Stimulated activated CD4-positive, alpha-beta T cell treated with anti-CD3 and anti-CD28 coated beads, TNF-alpha, amount 100 ng/mL, for 48 hours (primary cell): Measurements from ENCODE around the gene RNF168.
"Not testable (repeated sequence)": the region's sequence is repeated elsewhere in the genome, so short reads cannot be mapped to it uniquely, and the experiment has no call there.

Experiments
- DNase-seq, 3 donors: peaks; one replicate each; pipeline ENCODE4 v3.0.0-alpha.2; 2020; ENCODE audit warnings: low read depth in 3 of 3

RNF168 gene

DNA sequence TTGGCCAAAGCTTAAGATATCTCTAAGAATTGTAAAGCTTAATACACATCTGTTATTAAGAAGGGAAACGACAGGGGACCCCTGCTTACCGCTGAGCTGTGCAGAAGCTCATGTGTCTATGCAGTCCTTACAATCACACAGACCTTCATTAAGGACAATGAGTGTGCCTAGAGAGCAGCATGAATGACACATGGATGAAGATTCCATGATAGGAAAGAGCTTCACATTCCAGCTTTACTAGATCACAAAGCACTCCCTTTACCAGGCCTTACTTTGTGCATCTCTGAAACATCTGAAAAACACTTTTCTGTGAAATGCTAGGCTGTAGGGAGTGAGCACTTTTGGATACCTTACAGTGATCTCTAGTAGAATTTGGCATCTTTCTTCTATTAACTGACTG is 32.0 kb downstream of the RNF168 start:
- no peak for DNase-seq

DNA sequence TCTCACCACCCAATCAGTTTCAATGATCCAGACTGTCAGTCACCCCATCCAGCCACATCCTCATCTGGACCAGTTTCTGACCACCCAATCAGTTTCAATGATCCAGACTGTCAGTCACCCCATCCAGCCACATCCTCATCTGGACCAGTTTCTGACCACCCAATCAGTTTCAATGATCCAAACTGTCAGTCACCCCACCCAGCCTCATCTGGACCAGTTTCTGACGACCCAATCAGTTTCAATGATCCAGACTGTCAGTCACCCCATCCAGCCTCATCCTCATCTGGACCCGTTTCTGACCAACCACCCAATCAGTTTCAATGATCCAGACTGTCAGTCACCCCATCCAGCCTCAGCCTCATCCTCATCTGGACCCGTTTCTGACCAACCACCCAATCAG is 33.4 kb downstream of the RNF168 start:
- not testable (repeated sequence) for DNase-seq

GRCh38 chr3:196463804-196464203 is 39.8 kb downstream of the RNF168 start:
- DNase-seq, result no peak

GRCh38 chr3:196463478-196463756 is 40.2 kb downstream of the RNF168 start:
- DNase-seq, result no peak

GRCh38 chr3:196462680-196463477 is 40.7 kb downstream of the RNF168 start:
- DNase-seq, result not testable (repeated sequence)

GRCh38 chr3:196458063-196458462 is 45.5 kb downstream of the RNF168 start:
- DNase-seq, result no peak

DNA sequence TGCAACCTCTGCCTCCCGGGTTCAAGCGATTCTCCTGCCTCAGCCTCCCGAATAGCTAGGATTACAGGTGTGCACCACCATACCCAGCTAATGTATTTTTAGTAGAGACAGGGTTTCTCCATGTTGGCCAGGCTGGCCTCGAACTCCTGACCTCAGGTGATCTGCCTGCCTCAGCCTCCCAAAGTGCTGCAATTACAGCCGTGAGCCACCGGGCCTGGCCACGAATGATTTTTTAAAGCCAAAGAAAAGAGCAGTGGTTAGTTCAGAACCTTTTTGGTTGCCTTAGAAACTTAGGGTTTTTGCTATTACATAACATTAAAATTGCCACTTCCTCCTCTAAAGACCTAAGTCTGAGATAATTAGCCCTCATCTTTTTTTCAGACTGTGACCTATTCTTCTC is 46.1 kb downstream of the RNF168 start:
- not testable (repeated sequence) for DNase-seq

DNA sequence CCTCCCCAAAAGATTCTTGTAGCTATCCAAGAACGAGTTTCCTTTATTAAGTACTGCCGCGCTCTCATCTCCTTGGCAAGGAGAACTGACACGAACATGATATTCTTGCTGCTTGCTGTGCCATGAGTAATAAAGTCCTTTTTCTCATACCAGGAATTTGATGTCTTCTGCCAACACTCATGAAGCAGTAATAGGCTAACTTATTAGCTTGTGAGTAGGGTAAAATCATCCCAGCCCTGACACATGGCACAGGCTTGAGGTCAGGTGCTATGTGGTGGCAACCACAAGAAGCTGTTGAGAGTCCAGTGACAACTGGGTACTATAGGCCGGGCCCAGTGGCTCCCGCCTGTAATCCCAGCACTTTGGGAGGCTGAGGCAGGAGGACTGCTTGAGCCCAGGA is 48.6 kb downstream of the RNF168 start:
- no peak for DNase-seq

DNA sequence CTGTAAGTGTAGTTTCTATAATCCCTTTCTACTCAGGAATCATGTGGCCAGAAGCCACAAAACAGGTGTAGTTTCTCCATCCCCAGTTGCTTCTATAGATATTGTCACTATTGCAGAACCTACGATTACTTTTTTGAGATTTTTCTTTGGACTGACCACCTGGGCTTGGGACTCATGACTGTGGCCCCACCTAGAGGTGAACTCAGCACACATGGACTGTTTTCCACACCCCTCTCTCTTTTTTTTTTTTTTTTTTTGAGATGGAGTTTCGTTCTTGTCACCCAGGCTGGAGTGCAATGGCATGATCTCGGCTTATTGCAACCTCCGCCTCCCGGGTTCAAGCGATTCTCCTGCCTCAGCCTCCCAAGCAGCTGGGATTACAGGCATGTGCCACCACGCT is 58.2 kb downstream of the RNF168 start:
- DNase-seq, result not testable (repeated sequence)

GRCh38 chr3:196444500-196444894 is 59.1 kb downstream of the RNF168 start:
- DNase-seq, result no peak

- no peak for DNase-seq
These were observed 62.9 kb downstream of the RNF168 start for GRCh38 chr3:196440696-196441095.

GRCh38 chr3:196440041-196440537 is 63.5 kb downstream of the RNF168 start:
- no peak for DNase-seq

GRCh38 chr3:196432137-196432879 is 71.3 kb downstream of the RNF168 start, which contains the start of gene UBXN7:
Gene UBXN7, minus strand, starts transcription at chr3:196432427. Its CDS starts 28 bp downstream, at chr3:196432399.
- DNase-seq, result peak; percentile 92 to 94 (median 94)

GRCh38 chr3:196431181-196432136 is 72.1 kb downstream of the RNF168 start:
- DNase-seq, result no peak

GRCh38 chr3:196428041-196428440 is 75.5 kb downstream of the RNF168 start:
- no peak for DNase-seq

DNA sequence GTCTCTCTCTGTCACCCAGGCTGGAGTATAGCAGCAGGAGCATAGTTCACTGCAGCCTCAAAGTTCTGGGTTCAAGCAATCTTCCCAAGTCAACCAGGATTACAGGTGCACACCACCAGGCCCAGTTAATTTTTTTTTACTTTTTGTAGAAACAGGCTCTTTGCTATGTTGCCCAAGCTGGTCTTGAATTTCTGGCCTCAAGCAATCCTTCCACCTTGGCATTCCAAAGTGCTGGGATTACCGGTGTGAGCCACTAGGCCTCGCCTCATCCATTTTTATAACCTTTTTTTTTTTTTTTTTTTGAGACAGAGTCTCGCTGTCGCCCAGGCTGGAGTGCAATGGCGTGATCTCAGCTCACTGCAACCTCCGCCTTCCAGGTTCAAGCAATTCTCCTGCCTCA is 79.1 kb downstream of the RNF168 start:
- not testable (repeated sequence) for DNase-seq

- DNase-seq, result no peak
These were observed 80.4 kb downstream of the RNF168 start for GRCh38 chr3:196423044-196423781.

DNA sequence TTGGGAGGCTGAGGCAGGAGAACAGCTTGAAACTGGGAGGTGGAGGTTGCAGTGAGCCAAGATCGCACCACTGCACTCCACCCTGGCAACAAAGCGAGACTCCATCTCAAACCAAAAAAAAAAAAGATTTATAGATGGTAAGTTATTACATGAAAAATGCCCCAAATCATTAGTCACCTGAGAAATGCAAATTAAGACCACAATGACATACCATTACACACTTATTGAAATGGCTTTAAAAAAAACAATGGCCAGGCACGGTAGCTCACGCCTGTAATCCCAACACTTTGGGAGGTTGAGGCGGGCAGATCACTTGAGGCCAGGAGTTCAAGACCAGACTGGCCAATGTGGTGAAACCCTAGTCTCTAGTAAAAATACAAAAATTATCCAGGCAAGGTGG is 81.9 kb downstream of the RNF168 start:
- DNase-seq, result not testable (repeated sequence)

- no peak for DNase-seq
These were observed 84.2 kb downstream of the RNF168 start for GRCh38 chr3:196419386-196419785.
